Renal cortex interstitium (tissue), 11 donors: ENCODE data around the gene TMPRSS6. TPM values are rescaled to one million over a fixed set of nuclear protein-coding genes. Genes with fewer than 3 reads are reported as not detected.
A peak's percentile ranks its signal among the peaks of the same experiment; 100 is the strongest.

Experiments used
- DNase-seq, 11 donors: peaks; one replicate each; pipeline ENCODE4 v3.0.0-alpha.2; 2013; ENCODE audit warnings: low read depth in 9 of 11, low spot score in 4 of 11; ENCODE audit errors: extremely low read depth in 1 of 11
- polyA plus RNA-seq, 3 donors: library from polyadenylated mRNA; unstranded; fragments of 120-200 nt; gene quantifications; one replicate each; pipeline ENCODE4 v1.2.1, GENCODE V29; 2013; ENCODE audit not compliant: insufficient read length in 3 of 3

Gene TMPRSS6
- polyA plus RNA-seq, 3 donors, result 0.19 to 0.42 (median 0.22) TPM

DNA sequence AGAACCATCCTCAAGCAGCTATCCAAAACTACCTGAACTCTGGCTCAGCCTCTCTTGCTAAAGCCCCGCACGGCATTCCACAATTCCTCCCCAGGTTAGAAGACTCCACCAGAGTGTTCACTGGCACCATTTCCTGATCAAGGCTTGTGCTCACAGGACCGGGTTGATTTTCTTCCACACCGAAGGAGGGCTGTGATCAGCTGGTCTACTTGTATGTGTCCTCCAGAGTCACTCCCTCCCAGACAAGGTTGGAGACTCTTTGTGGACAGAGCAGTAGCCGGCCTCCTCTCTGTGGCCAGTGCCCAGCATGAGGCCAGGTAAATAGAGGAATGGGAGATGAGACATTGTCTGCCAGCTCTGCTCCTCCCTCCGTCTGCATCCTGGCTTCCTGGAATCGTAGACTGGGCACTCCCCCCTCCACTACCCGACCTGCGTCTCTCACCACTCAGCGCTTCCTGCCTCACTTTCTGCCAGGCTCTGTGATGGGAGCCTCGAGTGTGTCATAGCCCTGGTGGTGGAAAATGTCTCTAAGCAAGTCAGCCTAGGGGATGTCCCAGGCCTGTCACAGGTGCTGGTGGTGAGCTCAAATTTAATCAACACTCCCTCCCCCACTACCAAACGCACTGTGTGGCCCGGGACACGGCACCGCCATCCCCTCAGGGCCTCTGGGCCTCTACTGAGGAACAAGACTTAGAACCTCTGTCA, 12.5 kb upstream of the TMPRSS6 start:
- no peak for DNase-seq

DNA sequence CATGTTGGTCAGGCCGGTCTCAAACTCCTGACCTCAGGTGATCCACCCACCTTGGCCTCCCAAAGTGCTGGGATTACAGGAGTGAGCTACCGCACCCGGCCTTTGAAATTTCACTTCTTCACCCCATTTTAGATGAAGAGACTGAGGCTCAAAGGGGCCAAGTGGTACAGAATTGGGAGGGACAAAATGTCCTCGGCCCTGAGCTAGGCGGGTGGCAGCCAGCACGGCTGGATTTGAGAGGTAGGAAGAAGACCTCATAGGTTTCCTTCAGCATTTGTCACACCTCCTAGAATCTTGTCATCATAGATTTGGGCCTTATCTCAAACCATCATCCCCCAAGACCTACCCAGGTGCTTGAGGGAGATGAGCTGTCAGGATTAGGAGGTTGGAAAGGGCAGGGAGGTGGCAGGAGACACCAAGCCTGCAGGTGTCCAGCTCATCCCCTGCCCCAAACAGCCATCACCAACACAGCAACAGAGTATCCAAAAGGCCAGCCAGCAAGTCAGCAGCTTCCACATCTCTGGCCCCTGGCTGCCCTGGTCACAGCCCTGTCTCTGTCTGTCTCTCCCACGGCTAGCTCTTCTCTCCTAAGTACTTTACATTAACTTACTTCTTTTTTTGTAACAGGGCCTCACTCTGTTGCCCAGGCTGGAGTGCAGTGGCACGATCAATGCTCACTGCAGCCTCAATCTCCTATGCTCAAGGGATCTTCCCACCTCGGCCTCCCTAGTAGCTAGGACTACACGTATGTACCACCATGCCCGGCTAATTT, 11.2 kb upstream of the TMPRSS6 start:
- no peak for DNase-seq

DNA sequence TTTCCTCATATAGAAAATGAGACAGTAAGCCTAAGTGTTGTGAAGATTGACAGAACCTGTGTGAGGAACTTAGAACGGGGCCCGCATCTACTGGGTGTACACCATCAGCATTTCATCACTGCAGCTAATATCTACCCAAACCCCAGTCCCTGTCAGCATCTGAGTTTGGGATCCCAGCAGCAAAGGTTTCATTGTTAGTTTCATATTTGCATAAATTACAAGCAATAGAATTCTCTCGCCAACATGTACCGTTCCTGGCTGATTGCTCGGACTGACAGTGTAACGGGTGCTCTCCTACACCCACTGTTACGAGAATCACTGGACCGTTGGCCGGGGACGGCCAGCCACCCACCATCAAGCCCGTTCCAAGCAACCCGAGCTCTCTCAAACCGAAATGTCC, 10.4 kb upstream of the TMPRSS6 start:
- no peak for DNase-seq

GRCh38 chr22:37118083-37118482, 8.6 kb upstream of the TMPRSS6 start:
- no peak for DNase-seq

GRCh38 chr22:37117092-37117491, 7.6 kb upstream of the TMPRSS6 start:
- no peak for DNase-seq

DNA sequence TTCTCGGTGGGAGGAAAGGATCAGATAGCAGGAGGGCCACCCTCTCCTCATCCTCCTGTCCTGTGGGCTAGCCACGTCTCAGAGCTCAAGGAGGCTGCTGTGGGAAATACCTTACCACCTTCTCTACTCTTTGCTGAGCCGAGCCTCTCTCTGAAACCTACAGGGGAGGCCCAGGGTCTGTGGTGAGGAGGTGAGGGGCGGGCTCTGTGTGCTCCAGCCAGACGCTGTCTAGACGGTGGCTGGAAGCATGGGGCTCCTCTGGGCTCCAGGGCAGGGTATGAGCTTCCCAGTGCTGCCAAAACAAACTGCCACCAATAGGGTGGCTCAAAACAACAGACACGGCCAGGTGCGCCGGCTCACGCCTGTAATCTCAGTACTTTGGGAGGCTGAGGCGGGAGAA, 5.5 kb upstream of the TMPRSS6 start:
- no peak for DNase-seq

DNA sequence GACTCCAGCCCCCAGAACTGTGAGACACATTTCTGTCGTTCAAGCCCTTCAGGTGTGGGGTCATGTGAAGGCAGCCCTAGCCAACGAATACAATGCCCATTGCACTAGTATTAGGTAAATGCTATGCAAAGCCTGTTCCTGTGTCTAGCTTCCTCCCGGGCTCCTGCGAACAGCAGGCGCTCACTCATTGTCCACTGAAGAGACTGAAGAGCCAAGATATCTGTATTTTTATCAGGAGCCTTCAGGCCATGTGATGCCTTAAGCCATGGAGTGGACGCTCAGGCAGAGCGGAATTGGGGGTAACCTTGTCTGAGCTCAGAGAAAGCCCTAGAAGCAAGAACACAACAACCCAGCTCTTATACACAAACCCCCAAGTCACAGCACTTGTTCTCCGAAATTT, 4.2 kb upstream of the TMPRSS6 start:
- no peak for DNase-seq

DNA sequence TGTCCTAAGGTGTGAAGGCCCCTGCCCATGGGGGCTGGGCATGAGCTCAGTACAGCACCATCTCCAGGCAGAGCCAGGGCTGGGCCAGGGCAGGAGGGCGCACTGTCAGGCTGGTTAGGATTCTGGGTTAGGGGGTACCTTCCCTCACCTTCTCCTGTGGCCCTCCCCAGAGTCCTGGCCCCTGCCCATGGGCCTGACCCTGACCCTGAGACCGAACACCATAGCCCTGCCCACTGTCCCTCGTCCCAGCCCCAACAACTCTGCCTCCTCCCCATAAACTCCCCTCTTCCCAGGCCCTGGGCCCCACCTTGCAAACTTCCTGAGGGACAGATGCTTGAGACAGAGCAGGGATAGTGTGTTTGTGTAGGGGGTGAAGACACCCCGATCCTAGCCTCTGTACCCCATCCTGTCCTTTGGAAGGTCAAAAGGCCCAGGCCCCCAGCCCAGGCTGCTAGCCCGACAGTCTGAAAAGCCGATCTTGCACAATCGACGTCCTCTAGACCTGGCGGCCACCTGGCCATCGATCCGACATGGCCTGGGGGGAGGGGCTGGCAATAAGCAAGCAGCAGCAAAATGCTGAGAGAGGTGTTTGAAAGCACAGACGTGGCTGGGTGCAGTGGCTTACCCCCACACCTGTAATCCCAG, 2.7 kb upstream of the TMPRSS6 start:
- no peak for DNase-seq

- DNase-seq, result no peak
These were observed 1.7 kb upstream of the TMPRSS6 start for GRCh38 chr22:37111156-37111717.

DNA sequence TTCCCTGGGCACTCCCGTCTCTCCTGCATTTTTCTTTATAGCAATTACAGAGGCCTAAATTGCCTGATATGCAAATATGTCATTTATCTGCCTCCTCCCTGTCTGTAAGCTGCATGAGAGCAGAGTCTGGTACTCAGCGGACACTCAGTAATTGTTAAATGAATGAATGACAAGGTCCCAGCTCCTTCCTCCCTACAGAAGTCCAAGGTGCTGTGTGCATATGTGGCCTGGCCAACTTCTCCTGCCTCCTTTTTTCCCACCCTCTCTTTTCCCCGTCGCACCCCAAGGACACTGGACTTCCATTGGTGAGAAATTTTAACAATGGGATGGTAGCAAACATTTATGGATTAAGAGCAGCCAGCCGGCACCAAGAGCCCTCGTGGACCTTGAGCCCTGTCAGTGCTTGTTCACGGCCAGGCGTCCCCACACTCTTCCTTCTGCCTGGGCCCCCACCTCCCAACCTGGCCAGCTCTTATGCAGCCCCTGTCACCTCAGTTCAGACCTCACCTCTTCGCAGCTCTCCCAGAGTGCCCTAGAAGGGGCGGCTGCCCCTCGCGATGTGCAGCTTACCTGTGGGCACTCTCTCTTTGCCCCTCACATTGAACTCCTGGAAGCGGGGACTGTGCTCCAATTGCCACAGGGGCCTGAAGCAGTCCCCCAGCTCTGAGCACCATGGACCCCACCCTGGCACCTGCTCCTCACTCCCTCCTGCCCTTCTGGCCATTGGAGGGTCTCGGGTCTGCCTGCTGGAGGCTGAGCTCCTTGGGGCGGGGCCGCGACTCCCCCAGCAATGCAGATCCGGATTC, 1.5 kb downstream of the TMPRSS6 start:
- no peak for DNase-seq

DNA sequence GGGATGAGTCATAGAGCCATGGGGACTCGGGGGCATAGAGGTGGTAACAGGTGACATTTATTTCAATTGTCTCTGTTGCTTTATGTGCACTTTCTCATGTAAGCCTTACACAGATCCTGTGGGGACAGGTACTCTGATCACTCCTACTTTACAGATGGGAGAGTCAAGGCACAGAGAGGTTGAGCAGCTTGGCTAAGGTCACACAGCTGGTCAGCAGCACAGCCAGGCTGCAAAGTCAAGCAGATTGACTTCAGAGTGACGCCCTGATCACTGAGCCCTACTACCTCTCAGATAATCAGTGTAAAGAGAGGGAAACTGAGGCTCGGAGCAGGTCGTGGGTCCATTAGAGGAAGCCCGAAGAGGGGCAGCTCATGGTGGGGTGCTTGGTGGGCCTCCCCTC, 3.5 kb downstream of the TMPRSS6 start:
- DNase-seq, result no peak

GRCh38 chr22:37105154-37105553, 4.4 kb downstream of the TMPRSS6 start:
- DNase-seq, result no peak

DNA sequence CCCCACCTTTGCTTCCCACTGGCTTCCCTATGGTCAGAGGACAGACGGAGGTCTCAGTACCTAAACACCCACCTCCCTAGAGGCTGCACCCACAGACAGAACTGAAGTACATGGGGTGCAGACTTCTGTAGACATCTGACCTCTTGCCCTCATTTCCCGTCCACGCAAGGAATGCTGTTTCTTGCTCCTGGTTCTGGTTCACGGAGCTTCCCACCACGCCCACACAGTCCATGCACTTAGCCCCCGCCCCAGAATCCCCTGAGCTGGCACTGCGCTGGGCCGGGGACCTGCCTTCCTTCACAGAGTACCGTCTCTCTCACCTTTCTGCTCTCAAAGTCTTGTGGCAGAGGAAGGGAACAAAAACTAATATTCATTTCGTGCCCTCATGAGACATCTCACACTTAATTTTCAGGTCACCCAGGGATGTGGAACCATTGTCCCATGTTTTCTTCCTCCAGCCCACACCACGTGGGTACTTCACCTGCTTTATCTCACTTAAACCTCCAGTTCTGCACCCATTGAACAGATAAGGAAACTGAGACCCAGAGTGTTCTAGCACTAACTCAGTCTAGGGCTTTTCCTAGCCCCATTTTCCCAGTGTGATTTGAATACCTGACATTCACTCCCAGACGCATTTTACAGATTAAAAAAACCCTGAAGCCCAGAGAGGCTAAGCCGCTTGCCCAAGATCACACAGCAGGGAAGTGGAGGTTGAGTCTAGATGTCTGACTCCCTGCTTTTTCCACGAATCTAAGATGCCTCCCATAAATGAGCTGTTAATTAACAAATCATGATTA, 5.7 kb downstream of the TMPRSS6 start:
- peak in 1 of 11 donors; percentile 29 for DNase-seq

GRCh38 chr22:37103151-37103550, 6.4 kb downstream of the TMPRSS6 start:
- no peak for DNase-seq

GRCh38 chr22:37101311-37102066, 8.0 kb downstream of the TMPRSS6 start:
- DNase-seq, result no peak

DNA sequence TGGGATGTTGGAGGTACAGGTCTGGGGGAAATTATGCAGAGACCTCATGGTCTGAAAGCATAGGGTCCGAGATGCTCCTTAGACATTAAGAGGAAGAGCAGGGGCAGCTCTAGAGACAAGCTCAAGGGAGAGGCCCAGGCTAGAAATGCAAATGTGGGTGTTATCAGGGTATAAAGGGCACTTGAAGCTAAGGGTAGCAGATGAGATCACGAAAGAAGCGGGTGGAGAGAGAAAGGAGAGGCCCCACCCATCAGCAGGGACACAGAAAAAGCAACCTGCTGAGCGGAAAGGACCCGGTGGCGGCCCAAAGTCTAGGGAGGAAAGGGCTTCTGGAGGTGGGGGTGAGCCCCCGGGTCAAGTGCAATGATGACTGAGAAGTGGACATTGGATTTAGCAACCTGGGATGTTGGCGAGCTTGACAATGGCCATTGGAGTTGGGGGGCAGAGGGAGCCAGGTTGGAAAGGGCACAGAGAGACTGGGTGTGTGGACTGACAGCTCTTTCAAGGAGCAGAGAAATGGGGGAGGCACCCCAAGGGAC, 8.9 kb downstream of the TMPRSS6 start:
- DNase-seq, result no peak

DNA sequence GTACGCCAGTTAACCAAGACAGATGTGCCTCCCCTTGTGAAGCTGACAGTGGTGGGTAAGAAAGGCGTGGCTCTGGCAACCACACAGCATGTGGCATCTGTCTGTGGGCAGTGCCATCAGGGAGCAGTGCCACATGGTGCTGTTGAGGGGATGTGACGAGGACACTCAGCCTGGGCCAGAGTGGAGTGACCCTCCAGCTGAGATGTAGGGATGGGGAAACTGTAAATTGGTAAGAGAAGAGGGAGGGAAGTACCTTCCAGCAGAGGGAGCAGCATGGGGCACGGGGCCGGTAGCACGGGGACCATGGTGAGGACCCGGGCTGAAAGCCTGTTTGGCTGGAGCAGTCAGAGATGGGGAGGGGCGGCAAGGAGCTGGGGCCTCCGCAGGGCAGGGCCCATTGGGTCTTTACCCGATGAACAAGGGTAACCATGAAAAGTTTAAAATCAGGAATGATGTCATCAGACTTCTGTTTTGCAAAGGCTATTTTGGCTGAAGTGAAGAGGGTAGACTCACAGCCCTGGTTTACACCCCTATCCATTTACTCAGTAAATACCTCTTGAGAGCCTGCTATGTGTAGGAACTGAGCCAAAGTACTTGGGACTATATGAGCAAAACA, 10.4 kb downstream of the TMPRSS6 start:
- no peak for DNase-seq
